ENCODE results near the gene ARMC3.

GRCh38 chr10:23063045-23063972, 135.5 kb downstream of the ARMC3 start:
- TF ChIP-seq, protein P1, sequence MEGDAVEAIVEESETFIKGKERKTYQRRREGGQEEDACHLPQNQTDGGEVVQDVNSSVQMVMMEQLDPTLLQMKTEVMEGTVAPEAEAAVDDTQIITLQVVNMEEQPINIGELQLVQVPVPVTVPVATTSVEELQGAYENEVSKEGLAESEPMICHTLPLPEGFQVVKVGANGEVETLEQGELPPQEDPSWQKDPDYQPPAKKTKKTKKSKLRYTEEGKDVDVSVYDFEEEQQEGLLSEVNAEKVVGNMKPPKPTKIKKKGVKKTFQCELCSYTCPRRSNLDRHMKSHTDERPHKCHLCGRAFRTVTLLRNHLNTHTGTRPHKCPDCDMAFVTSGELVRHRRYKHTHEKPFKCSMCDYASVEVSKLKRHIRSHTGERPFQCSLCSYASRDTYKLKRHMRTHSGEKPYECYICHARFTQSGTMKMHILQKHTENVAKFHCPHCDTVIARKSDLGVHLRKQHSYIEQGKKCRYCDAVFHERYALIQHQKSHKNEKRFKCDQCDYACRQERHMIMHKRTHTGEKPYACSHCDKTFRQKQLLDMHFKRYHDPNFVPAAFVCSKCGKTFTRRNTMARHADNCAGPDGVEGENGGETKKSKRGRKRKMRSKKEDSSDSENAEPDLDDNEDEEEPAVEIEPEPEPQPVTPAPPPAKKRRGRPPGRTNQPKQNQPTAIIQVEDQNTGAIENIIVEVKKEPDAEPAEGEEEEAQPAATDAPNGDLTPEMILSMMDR (conservative IDR thresholded peaks at IDR 0.05 in 1 of 2, IDR thresholded peaks at IDR 0.05 in 1 of 2; ENCODE audit: extremely low read depth in 1 of 2, insufficient read depth in 1 of 2, low read depth in 1 of 2, low read length in 2 of 2), result no peak
- TF ChIP-seq EZH2 (IDR thresholded peaks at IDR 0.05; ENCODE audit: borderline replicate concordance, low read length), result no peak

All from mammary epithelial cell (primary cell).